Activated CD4-positive, CD25-positive, alpha-beta regulatory T cell treated with anti-CD3 and anti-CD28 coated beads, Interleukin-2, amount 50 U/mL, for 72 hours (primary cell): ENCODE results near the gene SLC26A8.

Experiments used
- DNase-seq: peaks from one replicate; pipeline ENCODE4 v3.0.0; 2021

Gene SLC26A8

DNA sequence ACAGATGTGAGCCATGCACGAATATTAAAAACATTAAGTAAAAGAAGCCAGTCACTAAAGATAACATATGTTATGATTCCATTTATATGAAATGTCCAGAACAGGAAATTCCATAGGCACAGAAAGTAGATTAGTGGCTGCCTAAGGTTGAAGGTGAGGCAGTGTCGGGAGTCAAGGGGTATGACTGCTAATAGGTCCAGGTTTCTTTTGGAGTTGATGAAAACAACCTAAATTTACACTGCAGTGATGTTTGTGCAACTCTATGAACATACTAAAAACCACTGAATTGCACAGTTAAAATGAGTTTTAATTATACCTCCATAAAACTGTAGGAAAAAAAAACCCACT is 118.0 kb downstream of the SLC26A8 start:
- DNase-seq, result no peak

DNA sequence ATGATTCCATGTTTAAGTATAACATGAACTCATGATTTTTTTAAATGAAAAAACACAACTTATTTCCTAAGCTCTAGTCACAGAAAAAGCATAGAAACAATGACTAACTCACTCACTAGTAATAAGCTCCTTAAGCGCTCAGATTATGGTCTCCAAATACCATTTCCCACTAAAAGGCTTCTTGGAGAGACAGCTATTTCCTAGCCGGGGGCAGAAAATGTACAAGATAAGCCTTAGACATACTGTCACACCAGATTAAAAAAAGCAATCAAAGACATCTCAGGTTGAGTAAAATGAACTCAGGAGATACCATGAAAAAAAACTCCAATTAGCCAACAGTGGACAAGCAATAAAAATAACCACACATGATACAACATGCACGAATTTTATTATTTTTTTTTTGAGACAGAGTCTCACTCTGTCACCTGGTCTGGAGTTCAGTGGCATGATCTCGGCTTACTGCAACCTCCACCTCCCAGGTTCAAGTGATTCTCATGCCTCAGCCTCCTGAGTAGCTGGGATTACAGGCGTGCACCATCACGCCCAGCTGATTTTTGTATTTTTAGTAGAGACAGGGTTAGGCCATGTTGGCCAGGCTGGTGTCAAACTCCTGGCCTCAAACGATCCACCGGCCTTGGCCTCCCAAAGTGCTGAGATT is 118.5 kb downstream of the SLC26A8 start:
- no peak for DNase-seq

DNA sequence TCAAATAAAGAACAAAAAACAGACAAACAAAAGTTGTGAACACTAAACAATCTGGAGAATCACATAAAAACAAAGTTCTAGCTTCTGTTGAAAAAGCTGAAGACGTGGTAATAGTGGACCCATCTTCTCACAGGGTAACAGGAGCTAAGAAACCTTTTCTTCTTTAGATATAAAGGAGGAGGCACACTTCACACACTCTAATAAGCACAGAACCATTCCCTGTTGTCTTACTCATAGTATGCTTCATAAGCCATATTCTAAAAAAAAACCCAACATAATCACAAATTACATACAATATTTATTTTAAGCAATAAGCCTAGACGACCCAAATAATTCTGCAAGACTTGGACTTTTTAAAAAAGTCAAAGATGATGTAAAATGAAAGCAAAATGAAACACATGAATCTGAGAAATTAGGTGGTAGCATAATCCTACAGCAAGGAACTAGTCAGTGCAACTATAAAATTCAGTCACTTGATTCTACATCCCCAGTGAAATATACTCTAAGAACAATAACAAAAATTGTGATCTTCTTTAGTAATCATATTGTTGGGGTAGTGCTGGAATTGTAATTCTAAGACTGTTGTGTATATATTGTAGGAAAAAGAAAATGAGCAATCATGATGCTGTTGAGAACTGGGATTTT is 119.2 kb downstream of the SLC26A8 start:
- DNase-seq, result no peak

GRCh38 chr6:35903679-35904078 is 120.8 kb downstream of the SLC26A8 start:
- DNase-seq, result no peak

GRCh38 chr6:35900448-35900847 is 124.0 kb downstream of the SLC26A8 start:
- DNase-seq, result no peak

GRCh38 chr6:35898003-35898402 is 126.4 kb downstream of the SLC26A8 start:
- DNase-seq, result no peak

GRCh38 chr6:35897486-35897885 is 127.0 kb downstream of the SLC26A8 start:
- DNase-seq, result no peak

DNA sequence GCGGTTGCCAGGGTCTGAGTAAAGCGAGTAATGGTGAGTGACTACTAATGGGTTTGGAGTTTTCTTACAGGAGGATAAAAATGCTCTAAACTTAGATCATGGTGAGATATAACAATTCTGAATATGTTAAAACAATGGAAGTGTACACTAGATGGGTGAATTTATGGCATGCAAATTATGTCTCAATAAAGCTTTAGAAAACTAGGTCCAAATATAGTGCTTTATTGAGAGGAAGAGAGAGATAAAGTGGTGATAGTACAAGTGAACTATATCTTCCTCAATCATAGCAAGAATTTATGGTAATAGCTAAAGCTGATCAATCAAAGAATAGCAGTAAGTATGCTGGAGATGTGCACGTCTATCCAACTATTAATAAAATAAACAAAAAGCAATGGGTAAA is 127.4 kb downstream of the SLC26A8 start:
- DNase-seq, result no peak

- DNase-seq, result no peak
Observed at GRCh38 chr6:35896228-35896627, 128.2 kb downstream of the SLC26A8 start.

GRCh38 chr6:35895560-35895959 is 128.9 kb downstream of the SLC26A8 start:
- no peak for DNase-seq

- no peak for DNase-seq
Observed at GRCh38 chr6:35894776-35895175, 129.7 kb downstream of the SLC26A8 start.
